ENCODE results near the gene CHPT1.

The CHPT1 gene

GRCh38 chr12:101707131-101707782 is 9.8 kb downstream of the CHPT1 start:
- DNase-seq (ENCODE audit: low read depth, low spot score), result no peak
- Histone ChIP-seq H3K36me3 (ENCODE audit: insufficient read depth, low read length) (no peaks in the 10 kb centered on the region), H3K4me3 (no peak overlapping the region), H3K27ac (no peak overlapping the region), H3K9ac (ENCODE audit: insufficient read length) (no peak overlapping the region), H3K9me3 (ENCODE audit: low read depth, low read length) (no peaks in the 10 kb centered on the region)
- TF ChIP-seq EZH2 (IDR thresholded peaks at IDR 0.05) (no peak), FOXP2 (optimal IDR thresholded peaks at IDR 0.05; ENCODE audit: control extremely low read depth, extremely low read length, insufficient read depth) (no peak), POLR2AphosphoS5 (IDR thresholded peaks at IDR 0.05; ENCODE audit: borderline replicate concordance, low read depth, low read length) (no peak)

GRCh38 chr12:101710288-101710687 is 12.8 kb downstream of the CHPT1 start:
- TF ChIP-seq EZH2 (IDR thresholded peaks at IDR 0.05) (no peak), FOXP2 (optimal IDR thresholded peaks at IDR 0.05; ENCODE audit: control extremely low read depth, extremely low read length, insufficient read depth) (no peak), POLR2AphosphoS5 (IDR thresholded peaks at IDR 0.05; ENCODE audit: borderline replicate concordance, low read depth, low read length) (no peak)
- Histone ChIP-seq H3K9ac (ENCODE audit: insufficient read length) (no peak overlapping the region), H3K27ac (no peak overlapping the region), H3K36me3 (ENCODE audit: insufficient read depth, low read length) (no peaks in the 10 kb centered on the region), H3K4me3 (no peak overlapping the region), H3K9me3 (ENCODE audit: low read depth, low read length) (no peaks in the 10 kb centered on the region)
- no peak for DNase-seq (ENCODE audit: low read depth, low spot score)

GRCh38 chr12:101713059-101713682 is 15.7 kb downstream of the CHPT1 start:
- H3K4me3 ChIP-seq, result no peak overlapping the region
- no peaks in the 10 kb centered on the region for H3K9me3 ChIP-seq (ENCODE audit: low read depth, low read length)
- no peak overlapping the region for H3K9ac ChIP-seq (ENCODE audit: insufficient read length)
- no peak overlapping the region for H3K27ac ChIP-seq
- H3K36me3 ChIP-seq (ENCODE audit: insufficient read depth, low read length), result no peaks in the 10 kb centered on the region
- DNase-seq (ENCODE audit: low read depth, low spot score), result no peak
- no peak for TF ChIP-seq EZH2 (IDR thresholded peaks at IDR 0.05)
- no peak for TF ChIP-seq POLR2AphosphoS5 (IDR thresholded peaks at IDR 0.05; ENCODE audit: borderline replicate concordance, low read depth, low read length)

- Histone ChIP-seq H3K36me3 (ENCODE audit: insufficient read depth, low read length) (no peaks in the 10 kb centered on the region), H3K9me3 (ENCODE audit: low read depth, low read length) (no peaks in the 10 kb centered on the region), H3K27ac (no peak overlapping the region), H3K4me3 (no peak overlapping the region), H3K9ac (ENCODE audit: insufficient read length) (no peak overlapping the region)
- DNase-seq (ENCODE audit: low read depth, low spot score), result no peak
- TF ChIP-seq FOXP2 (optimal IDR thresholded peaks at IDR 0.05; ENCODE audit: control extremely low read depth, extremely low read length, insufficient read depth) (no peak), POLR2AphosphoS5 (IDR thresholded peaks at IDR 0.05; ENCODE audit: borderline replicate concordance, low read depth, low read length) (no peak), EZH2 (IDR thresholded peaks at IDR 0.05) (no peak)
These were observed 16.5 kb downstream of the CHPT1 start for GRCh38 chr12:101713930-101714329.

GRCh38 chr12:101714877-101715444 is 17.5 kb downstream of the CHPT1 start:
- Histone ChIP-seq H3K27ac (no peak overlapping the region), H3K36me3 (ENCODE audit: insufficient read depth, low read length) (0 out of 2 replicates have a peak, but pooled peaks cover under 1% of the 10 kb centered on the region)
- TF ChIP-seq FOXP2 (optimal IDR thresholded peaks at IDR 0.05; ENCODE audit: control extremely low read depth, extremely low read length, insufficient read depth), result no peak
- no peak for TF ChIP-seq EZH2 (IDR thresholded peaks at IDR 0.05)
- TF ChIP-seq POLR2AphosphoS5 (IDR thresholded peaks at IDR 0.05; ENCODE audit: borderline replicate concordance, low read depth, low read length), result no peak

GRCh38 chr12:101719566-101719965 is 22.1 kb downstream of the CHPT1 start:
- Histone ChIP-seq H3K9ac (ENCODE audit: insufficient read length) (no peak overlapping the region), H3K27ac (no peak overlapping the region), H3K36me3 (ENCODE audit: insufficient read depth, low read length) (peaks cover 7% of the 10 kb centered on the region; the same call in 1 of the 2 replicates), H3K9me3 (ENCODE audit: low read depth, low read length) (no peaks in the 10 kb centered on the region), H3K4me3 (no peak overlapping the region)
- DNase-seq (ENCODE audit: low read depth, low spot score), result no peak
- TF ChIP-seq POLR2AphosphoS5 (IDR thresholded peaks at IDR 0.05; ENCODE audit: borderline replicate concordance, low read depth, low read length) (no peak), EZH2 (IDR thresholded peaks at IDR 0.05) (no peak), FOXP2 (optimal IDR thresholded peaks at IDR 0.05; ENCODE audit: control extremely low read depth, extremely low read length, insufficient read depth) (no peak)

More at GRCh38 chr12:101714877-101715444, 17.5 kb downstream of the CHPT1 start:
- Histone ChIP-seq H3K9ac (ENCODE audit: insufficient read length) (no peak overlapping the region), H3K9me3 (ENCODE audit: low read depth, low read length) (no peaks in the 10 kb centered on the region), H3K4me3 (no peak overlapping the region)
- DNase-seq (ENCODE audit: low read depth, low spot score), result no peak

GRCh38 chr12:101720118-101720517 is 22.7 kb downstream of the CHPT1 start:
- no peak for DNase-seq (ENCODE audit: low read depth, low spot score)
- Histone ChIP-seq H3K27ac (no peak overlapping the region), H3K9me3 (ENCODE audit: low read depth, low read length) (no peaks in the 10 kb centered on the region), H3K4me3 (no peak overlapping the region), H3K36me3 (ENCODE audit: insufficient read depth, low read length) (peaks cover 12% of the 10 kb centered on the region; the same call in 1 of the 2 replicates), H3K9ac (ENCODE audit: insufficient read length) (no peak overlapping the region)
- no peak for TF ChIP-seq FOXP2 (optimal IDR thresholded peaks at IDR 0.05; ENCODE audit: control extremely low read depth, extremely low read length, insufficient read depth)
- TF ChIP-seq EZH2 (IDR thresholded peaks at IDR 0.05), result no peak
- no peak for TF ChIP-seq POLR2AphosphoS5 (IDR thresholded peaks at IDR 0.05; ENCODE audit: borderline replicate concordance, low read depth, low read length)

GRCh38 chr12:101722392-101722791 is 25.0 kb downstream of the CHPT1 start:
- no peaks in the 10 kb centered on the region for H3K9me3 ChIP-seq (ENCODE audit: low read depth, low read length)
- no peak overlapping the region for H3K27ac ChIP-seq
- no peak overlapping the region for H3K9ac ChIP-seq (ENCODE audit: insufficient read length)
- no peak for DNase-seq (ENCODE audit: low read depth, low spot score)
- peaks cover 19% of the 10 kb centered on the region for H3K36me3 ChIP-seq (ENCODE audit: insufficient read depth, low read length)
- H3K4me3 ChIP-seq, result no peak overlapping the region
- TF ChIP-seq POLR2AphosphoS5 (IDR thresholded peaks at IDR 0.05; ENCODE audit: borderline replicate concordance, low read depth, low read length), result no peak
- TF ChIP-seq FOXP2 (optimal IDR thresholded peaks at IDR 0.05; ENCODE audit: control extremely low read depth, extremely low read length, insufficient read depth), result no peak
- TF ChIP-seq EZH2 (IDR thresholded peaks at IDR 0.05), result no peak
